GM19023 (cell line): Measurements from ENCODE around the gene GSDMA.
"Not testable (repeated sequence)": the region's sequence is repeated elsewhere in the genome, so short reads cannot be mapped to it uniquely, and the experiment has no call there.

Experiments used
- ATAC-seq: cut with Tn5 transposase; IDR thresholded peaks from one replicate; pipeline ENCODE4 v1.9.1; 2021; ENCODE audit warnings: mild to moderate bottlenecking, moderate library complexity; ENCODE audit not compliant: unreplicated experiment

Gene GSDMA

DNA sequence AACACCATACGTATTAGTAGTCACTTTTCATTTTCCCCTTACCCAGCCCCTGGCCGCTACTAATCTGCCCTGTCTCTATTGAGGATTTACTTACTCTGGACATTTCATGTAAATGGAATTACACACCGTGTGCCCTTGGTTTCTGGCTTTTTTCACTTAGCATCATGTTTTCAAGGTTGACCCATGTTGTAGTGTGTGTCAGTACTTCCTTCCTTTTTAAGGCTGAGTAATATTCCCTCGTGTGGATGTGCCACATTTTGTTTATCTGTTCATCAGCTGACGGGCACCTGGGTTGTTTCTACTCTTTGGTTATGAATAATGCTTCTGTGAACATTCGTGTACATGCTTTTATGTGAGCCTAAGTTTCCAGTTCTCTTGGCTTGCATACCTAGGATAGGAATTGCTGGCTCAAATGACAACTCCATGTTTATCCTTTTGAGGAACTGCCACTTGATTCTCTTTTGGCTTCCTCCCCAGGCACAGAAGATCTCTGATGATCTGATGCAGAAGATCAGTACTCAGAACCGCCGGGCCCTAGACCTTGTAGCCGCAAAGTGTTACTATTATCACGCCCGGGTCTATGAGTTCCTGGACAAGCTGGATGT is 25.5 kb downstream of the GSDMA start:
- no peak for ATAC-seq

GRCh38 chr17:39994448-39994847 is 31.6 kb downstream of the GSDMA start:
- no peak for ATAC-seq

DNA sequence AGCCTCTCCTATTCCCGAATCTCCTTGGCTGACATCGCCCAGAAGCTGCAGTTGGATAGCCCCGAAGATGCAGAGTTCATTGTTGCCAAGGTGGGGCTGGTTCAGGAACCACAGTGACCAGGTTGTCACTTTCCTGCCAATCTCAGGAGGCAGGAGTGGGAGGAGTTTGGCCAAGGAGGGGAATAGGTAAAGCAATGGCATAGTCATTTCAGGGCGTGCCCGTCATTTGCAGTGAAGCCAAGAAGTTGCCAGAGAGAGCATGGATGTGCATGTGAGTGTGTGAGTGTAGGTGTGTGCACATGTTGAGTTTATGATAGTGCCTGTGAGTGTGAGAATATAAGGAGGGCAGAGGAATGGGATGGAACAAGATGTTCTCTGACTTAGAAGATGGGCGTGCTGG is 32.6 kb downstream of the GSDMA start:
- ATAC-seq: no peak

DNA sequence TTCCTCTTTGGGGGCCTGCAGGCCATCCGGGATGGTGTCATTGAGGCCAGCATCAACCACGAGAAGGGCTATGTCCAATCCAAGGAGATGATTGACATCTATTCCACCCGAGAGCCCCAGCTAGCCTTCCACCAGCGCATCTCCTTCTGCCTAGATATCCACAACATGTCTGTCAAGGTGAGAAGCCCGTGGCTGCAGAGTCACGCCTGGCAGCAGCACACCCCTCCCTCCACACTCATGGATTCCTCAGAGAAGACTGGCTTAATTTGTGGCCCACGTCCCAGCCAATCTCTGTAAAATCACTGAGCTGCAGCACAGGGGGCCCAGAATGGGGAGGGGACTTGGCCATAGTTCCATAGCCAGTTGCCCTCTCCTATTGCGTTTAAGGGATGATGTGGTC is 33.4 kb downstream of the GSDMA start:
- no peak for ATAC-seq

- no peak for ATAC-seq
Measured at GRCh38 chr17:39996800-39997199, 34.0 kb downstream of the GSDMA start.

- ATAC-seq: no peak
Measured at GRCh38 chr17:39997543-39997942, 34.7 kb downstream of the GSDMA start.

GRCh38 chr17:39999067-39999466 is 36.3 kb downstream of the GSDMA start:
- ATAC-seq: no peak

- ATAC-seq: no peak
Measured at GRCh38 chr17:40000161-40000560, 37.4 kb downstream of the GSDMA start.

DNA sequence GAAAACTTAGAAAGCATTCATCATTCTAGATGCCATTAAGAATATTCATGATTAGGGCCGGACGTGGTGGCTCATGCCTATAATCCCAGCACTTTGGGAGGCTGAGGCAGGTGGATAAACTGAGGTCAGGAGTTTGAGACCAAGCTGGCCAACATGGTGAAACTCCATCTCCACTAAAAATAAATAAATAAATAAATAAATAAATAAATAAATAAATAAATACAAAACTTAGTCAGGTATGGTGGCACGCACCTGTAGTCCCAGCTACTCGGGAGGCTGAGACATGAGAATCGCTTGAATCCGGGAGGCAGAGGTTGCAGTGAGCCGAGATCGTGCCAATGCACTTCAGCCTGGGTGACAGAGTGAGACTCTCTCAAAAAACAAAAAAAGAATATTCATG is 38.5 kb downstream of the GSDMA start:
- ATAC-seq: not testable (repeated sequence)

- no peak for ATAC-seq
Measured at GRCh38 chr17:40004072-40004471, 41.3 kb downstream of the GSDMA start.

DNA sequence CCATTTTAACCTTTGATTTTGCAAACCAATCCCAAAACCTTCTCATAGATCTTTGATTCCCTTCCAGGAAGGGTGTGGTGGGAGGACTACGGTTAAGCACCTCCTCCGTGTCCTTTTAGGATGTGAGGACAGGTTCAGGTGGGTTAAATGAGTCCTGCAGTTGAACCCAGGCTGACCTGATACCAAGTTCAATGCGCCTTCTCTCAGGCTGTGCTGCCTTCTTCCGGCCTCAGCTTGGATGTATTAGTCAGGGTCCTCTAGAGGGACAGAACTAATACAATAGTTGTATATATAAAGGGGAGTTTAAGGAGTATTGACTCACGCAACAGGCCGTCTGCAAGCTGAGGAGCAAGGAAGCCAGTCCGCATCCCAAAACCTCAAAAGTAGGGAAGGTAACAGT is 41.9 kb downstream of the GSDMA start:
- ATAC-seq: no peak

DNA sequence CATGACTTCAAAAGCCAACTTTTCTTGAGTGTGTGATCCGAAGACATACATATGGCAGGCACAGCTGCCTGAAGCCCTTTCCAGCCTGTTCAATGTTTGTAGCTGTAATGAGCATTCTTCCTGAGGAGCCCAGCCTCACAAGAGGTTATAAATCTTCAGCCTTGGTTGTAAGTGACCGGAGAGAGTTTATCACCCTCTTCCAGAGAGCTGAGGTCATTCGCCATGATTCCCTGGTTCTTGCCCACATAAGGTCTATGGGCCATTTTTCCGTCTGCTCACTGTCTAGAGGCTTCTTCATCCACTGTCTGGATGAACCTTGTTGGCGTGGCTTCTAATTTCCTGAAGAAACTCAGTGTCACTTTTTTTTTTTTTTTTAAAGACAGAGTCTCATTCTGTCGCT is 42.7 kb downstream of the GSDMA start:
- ATAC-seq: no peak

DNA sequence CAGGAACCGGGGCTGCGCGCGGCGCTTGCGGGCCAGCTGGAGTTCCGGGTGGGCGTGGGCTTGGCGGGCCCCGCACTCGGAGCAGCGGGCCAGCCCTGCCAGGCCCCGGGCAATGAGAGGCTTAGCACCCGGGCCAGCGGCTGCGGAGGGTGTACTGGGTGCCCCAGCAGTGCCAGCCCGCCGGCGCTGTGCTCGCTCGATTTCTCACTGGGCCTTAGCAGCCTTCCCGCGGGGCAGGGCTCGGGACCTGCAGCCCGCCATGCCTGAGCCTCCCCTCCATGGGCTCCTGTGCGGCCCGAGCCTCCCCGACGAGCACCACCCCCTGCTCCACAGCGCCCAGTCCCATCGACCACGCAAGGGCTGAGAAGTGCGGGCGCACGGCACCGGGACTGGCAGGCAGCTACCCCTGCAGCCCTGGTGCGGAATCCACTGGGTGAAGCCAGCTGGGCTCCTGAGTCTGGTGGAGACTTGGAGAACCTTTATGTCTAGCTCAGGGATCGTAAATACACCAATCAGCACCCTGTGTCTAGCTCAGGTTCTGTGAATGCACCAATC is 48.2 kb downstream of the GSDMA start:
- not testable (repeated sequence) for ATAC-seq

GRCh38 chr17:40012017-40012647 is 49.3 kb downstream of the GSDMA start:
- not testable (repeated sequence) for ATAC-seq

GRCh38 chr17:40014375-40014980 is 51.7 kb downstream of the GSDMA start:
- ATAC-seq: no peak

DNA sequence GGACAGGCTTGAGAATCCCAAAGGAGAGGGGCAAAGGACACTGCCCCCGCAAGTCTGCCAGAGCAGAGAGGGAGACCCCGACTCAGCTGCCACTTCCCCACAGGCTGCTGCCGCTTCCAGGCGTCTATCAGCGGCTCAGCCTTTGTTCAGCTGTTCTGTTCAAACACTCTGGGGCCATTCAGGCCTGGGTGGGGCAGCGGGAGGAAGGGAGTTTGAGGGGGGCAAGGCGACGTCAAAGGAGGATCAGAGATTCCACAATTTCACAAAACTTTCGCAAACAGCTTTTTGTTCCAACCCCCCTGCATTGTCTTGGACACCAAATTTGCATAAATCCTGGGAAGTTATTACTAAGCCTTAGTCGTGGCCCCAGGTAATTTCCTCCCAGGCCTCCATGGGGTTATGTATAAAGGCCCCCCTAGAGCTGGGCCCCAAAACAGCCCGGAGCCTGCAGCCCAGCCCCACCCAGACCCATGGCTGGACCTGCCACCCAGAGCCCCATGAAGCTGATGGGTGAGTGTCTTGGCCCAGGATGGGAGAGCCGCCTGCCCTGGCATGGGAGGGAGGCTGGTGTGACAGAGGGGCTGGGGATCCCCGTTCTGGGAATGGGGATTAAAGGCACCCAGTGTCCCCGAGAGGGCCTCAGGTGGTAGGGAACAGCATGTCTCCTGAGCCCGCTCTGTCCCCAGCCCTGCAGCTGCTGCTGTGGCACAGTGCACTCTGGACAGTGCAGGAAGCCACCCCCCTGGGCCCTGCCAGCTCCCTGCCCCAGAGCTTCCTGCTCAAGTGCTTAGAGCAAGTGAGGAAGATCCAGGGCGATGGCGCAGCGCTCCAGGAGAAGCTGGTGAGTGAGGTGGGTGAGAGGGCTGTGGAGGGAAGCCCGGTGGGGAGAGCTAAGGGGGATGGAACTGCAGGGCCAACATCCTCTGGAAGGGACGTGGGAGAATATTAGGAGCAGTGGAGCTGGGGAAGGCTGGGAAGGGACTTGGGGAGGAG is 52.5 kb downstream of the GSDMA start, which contains the start of gene CSF3:
Gene CSF3, plus strand, starts transcription at position 436 of the 993 bp plus-strand sequence. Its CDS starts 35 bp downstream, at position 471.
- ATAC-seq: no peak

DNA sequence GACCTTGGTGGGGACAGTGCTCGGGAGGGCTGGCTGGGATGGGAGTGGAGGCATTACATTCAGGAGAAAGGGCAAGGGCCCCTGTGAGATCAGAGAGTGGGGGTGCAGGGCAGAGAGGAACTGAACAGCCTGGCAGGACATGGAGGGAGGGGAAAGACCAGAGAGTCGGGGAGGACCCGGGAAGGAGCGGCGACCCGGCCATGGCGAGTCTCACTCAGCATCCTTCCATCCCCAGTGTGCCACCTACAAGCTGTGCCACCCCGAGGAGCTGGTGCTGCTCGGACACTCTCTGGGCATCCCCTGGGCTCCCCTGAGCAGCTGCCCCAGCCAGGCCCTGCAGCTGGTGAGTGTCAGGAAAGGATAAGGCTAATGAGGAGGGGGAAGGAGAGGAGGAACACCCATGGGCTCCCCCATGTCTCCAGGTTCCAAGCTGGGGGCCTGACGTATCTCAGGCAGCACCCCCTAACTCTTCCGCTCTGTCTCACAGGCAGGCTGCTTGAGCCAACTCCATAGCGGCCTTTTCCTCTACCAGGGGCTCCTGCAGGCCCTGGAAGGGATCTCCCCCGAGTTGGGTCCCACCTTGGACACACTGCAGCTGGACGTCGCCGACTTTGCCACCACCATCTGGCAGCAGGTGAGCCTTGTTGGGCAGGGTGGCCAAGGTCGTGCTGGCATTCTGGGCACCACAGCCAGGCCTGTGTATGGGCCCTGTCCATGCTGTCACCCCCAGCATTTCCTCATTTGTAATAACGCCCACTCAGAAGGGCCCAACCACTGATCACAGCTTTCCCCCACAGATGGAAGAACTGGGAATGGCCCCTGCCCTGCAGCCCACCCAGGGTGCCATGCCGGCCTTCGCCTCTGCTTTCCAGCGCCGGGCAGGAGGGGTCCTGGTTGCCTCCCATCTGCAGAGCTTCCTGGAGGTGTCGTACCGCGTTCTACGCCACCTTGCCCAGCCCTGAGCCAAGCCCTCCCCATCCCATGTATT is 53.5 kb downstream of the GSDMA start:
- ATAC-seq: no peak

GRCh38 chr17:40017422-40018080 is 54.7 kb downstream of the GSDMA start:
- no peak for ATAC-seq
